ENCODE results near the gene SENP1.

SENP1 gene

GRCh38 chr12:48005001-48005749 is 100.7 kb downstream of the SENP1 start:
- peaks cover 62% of the 10 kb centered on the region for H3K27me3 ChIP-seq (ENCODE audit: insufficient read depth, low read length, poor library complexity)

GRCh38 chr12:48004053-48004941 is 101.6 kb downstream of the SENP1 start, which contains the start of gene COL2A1:
COL2A1 (minus strand) TSS chr12:48004476; CDS start chr12:48004321, 155 bp downstream.
- H3K79me1 ChIP-seq (ENCODE audit: low read length): no peaks in the 10 kb centered on the region
- peak within 1 kb of the TSS; percentile 52 for H3K4me2 ChIP-seq (ENCODE audit: low read length)
- H3K27me3 ChIP-seq (ENCODE audit: insufficient read depth, low read length, poor library complexity): peaks cover 54% of the 10 kb centered on the region
- no peak within 1 kb of the TSS for H2AK5ac ChIP-seq (ENCODE audit: low read length)
- peaks cover 4% of the 10 kb centered on the region for H3K4me1 ChIP-seq (ENCODE audit: control insufficient read depth, low read depth, low read length)
- no peak within 1 kb of the TSS for H4K5ac ChIP-seq (ENCODE audit: low read length)
- no peak within 1 kb of the TSS for H2BK120ac ChIP-seq (ENCODE audit: low read depth, low read length)
- H3K23ac ChIP-seq (ENCODE audit: low read length): peak within 1 kb of the TSS; percentile 24
- no peak within 1 kb of the TSS for H3K4ac ChIP-seq (ENCODE audit: low read depth, low read length)
- H3K36me3 ChIP-seq (ENCODE audit: control insufficient read depth, insufficient read depth, low read length): no peaks in the 10 kb centered on the region
- peak; percentile 71 for DNase-seq
- peak within 1 kb of the TSS; percentile 10 for H3K4me3 ChIP-seq (ENCODE audit: low read length)
- H3K56ac ChIP-seq (ENCODE audit: low read length): peak within 1 kb of the TSS; percentile 62
- no peak within 1 kb of the TSS for H3K18ac ChIP-seq (ENCODE audit: low read length)
- no peak within 1 kb of the TSS for H4K8ac ChIP-seq (ENCODE audit: low read depth, low read length)
- H2BK5ac ChIP-seq (ENCODE audit: low read length): no peak within 1 kb of the TSS
- WGBS (ENCODE audit: extremely low coverage, insufficient coverage, low lambda C conversion rate): no CpG with 5 or more reads among the region's 83 CpGs
- no peak within 1 kb of the TSS for H2BK15ac ChIP-seq (replicated peaks; ENCODE audit: low read depth)
- H3K79me2 ChIP-seq (ENCODE audit: control insufficient read depth, insufficient read depth, low read length): no peaks in the 10 kb centered on the region
- peak within 1 kb of the TSS; percentile 47 for H3K9ac ChIP-seq (ENCODE audit: low read length)
- no peak within 1 kb of the TSS for H3K27ac ChIP-seq (ENCODE audit: low read depth, low read length)

More at GRCh38 chr12:48005001-48005749, 100.7 kb downstream of the SENP1 start:
- H3K18ac ChIP-seq (ENCODE audit: low read length): no peak overlapping the region
- H4K8ac ChIP-seq (ENCODE audit: low read depth, low read length): no peak overlapping the region
- whole genome bisulfite sequencing (ENCODE audit: extremely low coverage, insufficient coverage, low lambda C conversion rate): no CpG with 5 or more reads among the region's 30 CpGs
- H3K27ac ChIP-seq (ENCODE audit: low read depth, low read length): no peak overlapping the region
- H2AK5ac ChIP-seq (ENCODE audit: low read length): no peak overlapping the region
- peak overlapping the region; percentile 47 for H3K9ac ChIP-seq (ENCODE audit: low read length)
- no peak overlapping the region for H2BK15ac ChIP-seq (replicated peaks; ENCODE audit: low read depth)
- H3K56ac ChIP-seq (ENCODE audit: low read length): peak overlapping the region; percentile 62
- no peaks in the 10 kb centered on the region for H3K79me2 ChIP-seq (ENCODE audit: control insufficient read depth, insufficient read depth, low read length)
- H2BK5ac ChIP-seq (ENCODE audit: low read length): no peak overlapping the region
- peak overlapping the region; percentile 24 for H3K23ac ChIP-seq (ENCODE audit: low read length)
- peaks cover 4% of the 10 kb centered on the region for H3K4me1 ChIP-seq (ENCODE audit: control insufficient read depth, low read depth, low read length)
- peak overlapping the region; percentile 37 for H3K4me2 ChIP-seq (ENCODE audit: low read length)
- no peaks in the 10 kb centered on the region for H3K79me1 ChIP-seq (ENCODE audit: low read length)
- DNase-seq: peak; percentile 51
- H3K4me3 ChIP-seq (ENCODE audit: low read length): peak overlapping the region; percentile 10
- no peak overlapping the region for H3K4ac ChIP-seq (ENCODE audit: low read depth, low read length)
- no peak overlapping the region for H2BK120ac ChIP-seq (ENCODE audit: low read depth, low read length)
- no peaks in the 10 kb centered on the region for H3K36me3 ChIP-seq (ENCODE audit: control insufficient read depth, insufficient read depth, low read length)
- H4K5ac ChIP-seq (ENCODE audit: low read length): no peak overlapping the region

- DNase-seq: no peak
- no peak overlapping the region for H3K9ac ChIP-seq (ENCODE audit: low read length)
- H2BK15ac ChIP-seq (replicated peaks; ENCODE audit: low read depth): no peak overlapping the region
- H3K27ac ChIP-seq (ENCODE audit: low read depth, low read length): no peak overlapping the region
- no peaks in the 10 kb centered on the region for H3K36me3 ChIP-seq (ENCODE audit: control insufficient read depth, insufficient read depth, low read length)
- H4K5ac ChIP-seq (ENCODE audit: low read length): no peak overlapping the region
- H3K27me3 ChIP-seq (ENCODE audit: insufficient read depth, low read length, poor library complexity): peaks cover 56% of the 10 kb centered on the region
- H4K8ac ChIP-seq (ENCODE audit: low read depth, low read length): no peak overlapping the region
- WGBS (ENCODE audit: extremely low coverage, insufficient coverage, low lambda C conversion rate): no CpG with 5 or more reads among the region's 38 CpGs
- H3K4me3 ChIP-seq (ENCODE audit: low read length): no peak overlapping the region
- H3K4me1 ChIP-seq (ENCODE audit: control insufficient read depth, low read depth, low read length): peaks cover 4% of the 10 kb centered on the region
- no peaks in the 10 kb centered on the region for H3K79me1 ChIP-seq (ENCODE audit: low read length)
- no peak overlapping the region for H3K18ac ChIP-seq (ENCODE audit: low read length)
- no peak overlapping the region for H3K4ac ChIP-seq (ENCODE audit: low read depth, low read length)
- H3K79me2 ChIP-seq (ENCODE audit: control insufficient read depth, insufficient read depth, low read length): no peaks in the 10 kb centered on the region
- no peak overlapping the region for H3K56ac ChIP-seq (ENCODE audit: low read length)
- no peak overlapping the region for H3K23ac ChIP-seq (ENCODE audit: low read length)
- no peak overlapping the region for H3K4me2 ChIP-seq (ENCODE audit: low read length)
- H2BK5ac ChIP-seq (ENCODE audit: low read length): no peak overlapping the region
- no peak overlapping the region for H2AK5ac ChIP-seq (ENCODE audit: low read length)
- no peak overlapping the region for H2BK120ac ChIP-seq (ENCODE audit: low read depth, low read length)
Observed at GRCh38 chr12:48003226-48004052, 102.4 kb downstream of the SENP1 start.

GRCh38 chr12:48002773-48003218 is 103.1 kb downstream of the SENP1 start:
- Histone ChIP-seq H2BK120ac (ENCODE audit: low read depth, low read length) (no peak overlapping the region), H2BK15ac (replicated peaks; ENCODE audit: low read depth) (no peak overlapping the region), H3K79me2 (ENCODE audit: control insufficient read depth, insufficient read depth, low read length) (no peaks in the 10 kb centered on the region), H3K36me3 (ENCODE audit: control insufficient read depth, insufficient read depth, low read length) (no peaks in the 10 kb centered on the region), H3K4me3 (ENCODE audit: low read length) (no peak overlapping the region), H2BK5ac (ENCODE audit: low read length) (no peak overlapping the region), H3K27me3 (ENCODE audit: insufficient read depth, low read length, poor library complexity) (peaks cover 56% of the 10 kb centered on the region), H3K9ac (ENCODE audit: low read length) (no peak overlapping the region), H2AK5ac (ENCODE audit: low read length) (no peak overlapping the region), H3K4me2 (ENCODE audit: low read length) (peak overlapping the region; percentile 10), H4K8ac (ENCODE audit: low read depth, low read length) (no peak overlapping the region), H3K4ac (ENCODE audit: low read depth, low read length) (no peak overlapping the region), H3K23ac (ENCODE audit: low read length) (no peak overlapping the region), H3K18ac (ENCODE audit: low read length) (no peak overlapping the region), H3K79me1 (ENCODE audit: low read length) (no peaks in the 10 kb centered on the region), H3K4me1 (ENCODE audit: control insufficient read depth, low read depth, low read length) (peaks cover 4% of the 10 kb centered on the region), H3K27ac (ENCODE audit: low read depth, low read length) (no peak overlapping the region), H4K5ac (ENCODE audit: low read length) (no peak overlapping the region), H3K56ac (ENCODE audit: low read length) (no peak overlapping the region)
- DNase-seq: peak; percentile 45
- WGBS (ENCODE audit: extremely low coverage, insufficient coverage, low lambda C conversion rate): no CpG with 5 or more reads among the region's 26 CpGs

GRCh38 chr12:48002414-48002730 is 103.5 kb downstream of the SENP1 start:
- peak overlapping the region; percentile 54 for H3K4me2 ChIP-seq (ENCODE audit: low read length)
- peaks cover 4% of the 10 kb centered on the region for H3K4me1 ChIP-seq (ENCODE audit: control insufficient read depth, low read depth, low read length)
- H3K79me2 ChIP-seq (ENCODE audit: control insufficient read depth, insufficient read depth, low read length): no peaks in the 10 kb centered on the region
- no peak overlapping the region for H2AK5ac ChIP-seq (ENCODE audit: low read length)
- no peak overlapping the region for H3K23ac ChIP-seq (ENCODE audit: low read length)
- no peaks in the 10 kb centered on the region for H3K36me3 ChIP-seq (ENCODE audit: control insufficient read depth, insufficient read depth, low read length)
- H2BK120ac ChIP-seq (ENCODE audit: low read depth, low read length): no peak overlapping the region
- no peak overlapping the region for H4K5ac ChIP-seq (ENCODE audit: low read length)
- H4K8ac ChIP-seq (ENCODE audit: low read depth, low read length): no peak overlapping the region
- H3K9ac ChIP-seq (ENCODE audit: low read length): no peak overlapping the region
- peak; percentile 39 for DNase-seq
- no peaks in the 10 kb centered on the region for H3K79me1 ChIP-seq (ENCODE audit: low read length)
- H3K56ac ChIP-seq (ENCODE audit: low read length): no peak overlapping the region
- no peak overlapping the region for H3K4ac ChIP-seq (ENCODE audit: low read depth, low read length)
- no peak overlapping the region for H3K27ac ChIP-seq (ENCODE audit: low read depth, low read length)
- H3K18ac ChIP-seq (ENCODE audit: low read length): no peak overlapping the region
- H3K27me3 ChIP-seq (ENCODE audit: insufficient read depth, low read length, poor library complexity): peaks cover 53% of the 10 kb centered on the region
- no CpG with 5 or more reads among the region's 13 CpGs for WGBS (ENCODE audit: extremely low coverage, insufficient coverage, low lambda C conversion rate)
- H3K4me3 ChIP-seq (ENCODE audit: low read length): no peak overlapping the region
- H2BK15ac ChIP-seq (replicated peaks; ENCODE audit: low read depth): no peak overlapping the region
- H2BK5ac ChIP-seq (ENCODE audit: low read length): no peak overlapping the region

Measured in mesendoderm (in vitro differentiated cells).